ENCODE measurements around the gene SULT1C4.

The SULT1C4 gene

DNA sequence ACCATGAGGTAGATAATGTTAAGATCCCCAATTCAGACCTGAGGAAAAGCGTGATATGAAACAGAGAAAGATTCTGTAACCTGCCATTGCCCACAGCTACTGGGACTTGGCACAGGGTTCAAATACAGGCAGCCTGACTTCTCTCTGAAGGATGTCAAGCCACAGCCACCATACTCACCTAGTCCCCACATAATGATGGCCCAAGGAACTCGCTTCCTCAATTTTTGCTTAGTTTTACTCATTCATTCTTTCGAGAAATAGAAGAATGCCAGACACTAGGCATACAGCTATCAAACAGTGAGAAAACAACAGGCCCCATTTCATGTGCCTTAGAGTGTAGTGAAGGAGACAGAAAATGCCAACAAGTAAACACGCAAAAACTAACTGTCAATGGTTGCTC lies 980 bp upstream of the SULT1C4 start:
- DNase-seq: no peak

DNA sequence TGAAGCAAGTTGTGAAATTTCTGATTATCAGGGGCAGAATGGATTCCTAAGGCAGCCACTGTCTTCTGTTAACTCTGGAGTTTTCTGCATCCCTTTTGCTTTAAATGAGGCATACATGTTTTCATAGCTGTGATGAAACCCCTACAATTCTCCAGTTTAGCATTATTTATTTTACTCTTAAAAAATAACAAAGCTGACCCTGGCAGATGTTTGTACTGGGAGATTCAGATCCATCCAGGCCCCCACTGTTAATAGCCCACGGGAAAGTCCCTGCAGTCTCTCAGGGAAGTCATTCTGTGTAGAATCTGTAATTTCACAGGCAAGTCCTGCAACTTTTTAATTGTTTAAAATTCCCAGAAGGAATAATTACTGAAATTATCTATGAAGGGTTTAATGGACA lies 353 bp upstream of the SULT1C4 start:
- DNase-seq: no peak

DNA sequence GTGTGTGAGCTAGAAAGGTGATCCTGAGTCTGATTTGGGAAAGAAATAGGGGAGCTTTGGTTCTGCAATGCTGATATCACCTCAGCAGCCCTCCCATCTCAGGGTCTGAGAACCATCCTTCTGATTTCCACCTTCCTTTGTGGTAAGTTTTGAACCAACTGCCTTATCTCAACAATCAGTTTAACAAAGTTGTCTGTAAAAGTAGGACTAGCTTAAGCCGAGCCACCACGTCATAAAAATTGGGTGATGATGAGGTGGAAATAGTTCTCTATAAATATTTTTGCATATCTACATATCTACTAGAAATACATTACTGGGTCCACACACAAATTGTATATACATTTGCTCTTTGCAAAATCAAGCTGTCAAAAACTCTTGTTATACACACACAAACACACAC lies 1.1 kb downstream of the SULT1C4 start:
- no peak for DNase-seq

DNA sequence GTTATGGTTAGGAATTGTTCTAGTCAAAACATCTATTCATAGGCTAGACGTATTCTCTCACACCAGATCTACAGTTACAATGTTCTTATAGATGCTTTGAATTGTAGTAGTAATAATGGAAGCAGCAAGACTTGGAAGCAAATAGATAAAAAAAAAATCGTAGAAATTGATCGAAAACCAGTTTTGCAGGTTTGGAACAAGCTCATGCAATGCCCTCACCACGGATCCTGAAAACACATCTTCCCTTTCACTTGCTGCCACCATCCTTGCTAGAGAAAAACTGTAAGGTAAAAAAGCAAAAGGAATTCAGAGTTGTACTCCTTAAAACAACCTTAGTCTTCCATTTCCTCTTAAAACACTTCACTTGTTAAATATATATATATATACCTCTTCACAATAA lies 4.4 kb downstream of the SULT1C4 start:
- DNase-seq: no peak

DNA sequence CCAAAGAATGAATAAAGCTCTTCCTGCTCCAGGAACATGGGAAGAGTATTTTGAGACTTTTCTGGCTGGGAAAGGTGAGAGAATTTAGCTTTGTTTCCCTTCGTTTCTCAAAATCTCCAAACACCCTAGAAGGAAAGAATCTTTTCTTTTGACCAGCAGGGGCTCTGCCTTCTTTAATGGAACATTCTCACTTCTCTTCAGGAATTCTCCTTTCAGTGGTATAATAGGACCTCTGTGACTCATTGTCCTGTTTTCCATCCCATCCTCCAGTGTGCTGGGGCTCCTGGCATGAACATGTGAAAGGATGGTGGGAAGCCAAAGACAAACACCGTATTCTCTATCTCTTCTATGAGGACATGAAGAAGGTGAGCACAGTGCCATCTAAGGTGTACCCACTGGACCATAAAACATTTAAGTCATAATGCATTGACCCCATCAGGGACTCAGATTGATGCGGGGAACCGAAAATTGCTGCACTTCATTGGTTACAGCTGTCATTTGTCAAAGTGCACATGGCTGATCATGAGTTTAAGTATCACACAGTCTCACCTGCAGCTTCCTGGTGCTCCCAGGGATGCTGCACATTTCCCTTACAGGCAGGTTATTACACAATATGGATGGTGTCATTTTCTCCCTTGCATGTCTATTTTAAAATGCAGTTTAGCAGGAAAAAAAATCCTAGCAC lies 5.5 kb downstream of the SULT1C4 start:
- no peak for DNase-seq

DNA sequence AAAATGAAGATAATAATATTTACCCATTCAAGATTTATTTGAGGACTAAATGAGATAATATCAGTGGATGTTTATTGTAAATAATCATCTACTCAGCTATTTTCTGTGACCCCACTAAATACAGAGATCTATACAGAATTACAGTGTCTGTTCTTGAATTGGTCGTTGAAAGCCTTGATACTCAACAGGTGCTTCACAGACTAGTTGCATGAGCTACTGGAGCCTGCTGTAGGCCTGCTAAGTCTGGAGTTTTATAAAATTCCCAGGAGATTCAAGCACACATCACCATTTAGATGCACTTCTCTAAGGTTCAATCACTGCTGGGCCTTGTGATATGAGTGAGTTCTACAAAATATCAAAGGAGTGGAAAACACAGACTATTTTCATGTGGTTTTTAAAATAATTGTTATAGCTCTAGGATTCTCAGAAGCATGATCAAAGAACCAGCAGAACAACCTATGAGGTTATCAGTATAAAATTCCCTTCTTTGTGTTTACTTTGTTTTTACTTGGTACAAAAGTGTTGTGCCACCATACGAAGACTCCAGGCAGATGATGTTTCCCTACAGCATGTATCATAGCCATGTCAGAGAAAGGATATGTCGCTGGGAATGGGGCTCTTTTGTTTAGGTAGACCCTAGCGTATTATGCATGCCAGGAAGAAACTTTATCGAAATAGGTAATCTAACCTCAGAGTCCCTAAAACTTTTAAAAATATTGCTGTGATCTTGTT lies 7.1 kb downstream of the SULT1C4 start:
- DNase-seq: no peak

DNA sequence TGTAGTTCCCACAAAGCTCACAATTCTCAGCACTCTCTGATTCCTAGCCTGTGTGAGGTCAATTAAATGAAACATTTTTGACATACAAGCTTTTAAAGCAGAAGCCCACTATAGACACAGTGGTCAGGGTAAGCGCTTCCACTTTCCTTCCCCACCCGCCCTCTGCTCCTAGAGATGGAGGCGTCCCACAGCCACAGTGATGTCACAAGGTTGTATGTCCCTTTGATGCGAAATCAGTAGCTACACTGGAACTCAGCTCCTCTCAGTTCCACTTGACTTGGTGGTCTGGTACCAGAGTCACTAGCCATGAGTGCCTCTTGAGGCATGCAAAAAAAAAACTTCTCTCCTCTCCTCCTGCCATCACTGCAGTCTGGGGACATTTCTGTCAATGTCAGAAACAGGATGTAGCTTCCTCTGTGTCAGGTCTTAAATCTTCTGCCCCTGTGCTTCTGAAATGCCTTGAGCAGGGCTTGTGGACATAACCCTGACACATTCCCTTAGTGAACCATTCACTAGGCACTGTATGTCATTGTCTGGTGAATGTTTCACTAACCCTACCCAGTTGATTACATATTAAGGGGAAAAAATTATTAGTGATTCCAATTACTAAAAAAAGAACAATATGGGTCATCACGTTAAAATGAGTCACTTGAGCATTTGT lies 7.8 kb downstream of the SULT1C4 start:
- no peak for DNase-seq

DNA sequence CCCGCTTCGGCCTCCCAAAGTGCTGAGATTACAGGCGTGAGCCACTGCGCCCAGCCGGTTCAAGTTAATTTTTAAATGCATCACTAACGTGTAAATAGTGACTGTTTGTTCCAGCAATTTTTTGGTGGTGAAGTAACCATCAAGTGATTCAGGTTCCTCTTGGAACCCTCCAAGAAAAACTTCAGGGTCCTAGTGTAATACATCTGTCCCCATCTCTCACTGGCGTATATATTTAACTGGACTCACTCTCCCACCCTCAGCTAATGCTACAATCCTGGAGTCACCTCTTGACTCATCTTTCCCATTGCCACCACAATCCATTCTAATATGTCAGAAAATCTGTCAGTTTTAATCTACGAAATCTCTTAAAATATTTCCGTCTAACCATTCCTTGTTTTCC lies 10.3 kb downstream of the SULT1C4 start:
- no peak for DNase-seq

DNA sequence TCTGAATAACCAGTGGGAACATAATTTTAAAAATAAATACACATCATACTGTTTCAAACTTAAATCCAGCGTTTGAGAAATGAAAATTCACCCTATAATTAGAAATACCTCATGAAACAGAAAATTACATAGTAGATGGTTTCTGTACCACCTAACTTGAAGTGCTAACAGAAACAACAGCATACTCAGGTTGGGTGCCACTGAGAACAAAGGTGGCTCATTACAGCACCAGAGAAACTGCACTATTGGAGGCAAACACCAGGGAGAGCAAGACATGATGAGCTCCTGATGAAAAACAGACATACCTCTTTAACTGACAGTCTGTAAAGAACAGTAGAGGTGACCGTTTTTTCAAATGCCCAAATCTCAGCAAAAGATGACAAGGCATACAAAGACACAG lies 12.6 kb downstream of the SULT1C4 start:
- DNase-seq: no peak

DNA sequence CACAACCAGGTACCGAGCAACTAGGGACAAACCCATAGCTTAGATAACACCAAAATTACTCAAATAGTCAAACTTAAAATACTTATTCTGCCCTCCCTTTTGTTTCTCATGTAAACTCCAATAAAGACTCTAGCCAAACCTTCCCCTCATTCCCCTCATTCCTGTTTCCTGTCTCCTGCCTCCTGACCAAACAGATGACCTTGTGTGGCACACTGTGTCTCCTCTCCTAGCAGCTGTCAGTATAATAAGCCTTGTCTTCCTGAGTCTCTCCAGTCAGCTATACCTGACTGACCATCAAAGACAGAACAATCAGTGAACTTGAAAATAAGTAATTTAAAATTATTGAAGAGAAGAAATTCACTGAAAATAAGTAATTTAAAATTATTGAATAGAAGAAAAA lies 14.3 kb downstream of the SULT1C4 start:
- DNase-seq: no peak

DNA sequence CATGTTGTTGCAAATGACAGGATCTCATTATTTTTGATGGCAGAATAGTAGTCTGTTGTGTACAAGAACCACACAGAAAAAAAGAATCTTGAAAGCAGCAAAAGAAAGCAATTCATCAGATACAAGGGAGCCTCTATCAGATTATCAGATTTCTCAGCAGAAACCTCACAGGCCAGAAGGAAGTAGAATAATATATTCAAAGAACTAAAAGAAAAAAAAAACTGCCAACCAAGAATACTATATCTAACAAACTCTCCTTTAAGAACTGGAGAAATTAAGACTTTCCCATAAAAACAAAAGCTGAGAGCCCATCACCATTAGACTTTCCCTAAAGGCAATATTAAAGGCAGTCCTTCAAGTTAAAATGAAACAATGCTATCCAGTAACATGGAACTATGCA lies 15.4 kb downstream of the SULT1C4 start:
- DNase-seq: no peak

DNA sequence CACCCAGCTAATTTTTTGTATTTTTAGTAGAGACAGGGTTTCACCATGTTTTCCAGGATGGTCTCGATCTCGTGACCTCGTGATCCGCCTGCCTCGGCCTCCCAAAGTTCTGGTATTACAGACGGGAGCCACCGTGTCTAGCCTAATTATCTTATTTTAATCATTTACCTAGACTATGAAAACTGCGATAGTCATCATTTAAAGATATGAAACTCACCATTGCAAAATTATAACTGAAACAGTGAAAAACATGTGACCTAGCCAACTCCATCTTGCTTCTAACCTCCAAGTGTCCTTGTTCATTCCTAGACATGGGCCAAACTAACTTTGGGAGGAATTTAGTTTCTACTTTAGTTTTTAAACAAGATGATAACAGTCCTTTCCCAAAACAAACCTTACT lies 17.4 kb downstream of the SULT1C4 start:
- DNase-seq: no peak

DNA sequence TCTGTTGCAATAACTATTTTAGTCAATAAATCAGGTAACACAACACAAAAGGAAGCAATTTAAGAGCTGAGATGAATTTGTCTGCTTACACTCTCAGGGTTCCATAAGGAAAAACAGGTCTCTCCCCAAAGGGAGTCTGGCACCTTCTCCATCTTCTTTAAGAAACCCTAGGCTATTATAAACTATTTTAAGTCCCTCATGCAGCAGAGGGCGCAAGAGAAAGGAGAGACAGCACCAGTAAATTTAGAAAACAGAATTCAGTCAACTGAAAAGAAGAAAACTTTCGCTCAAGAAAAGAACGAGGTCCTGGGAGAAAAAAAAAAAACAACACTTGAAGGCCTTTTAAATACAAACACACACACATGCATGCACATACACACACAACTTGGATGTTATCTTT lies 19.1 kb downstream of the SULT1C4 start:
- DNase-seq: no peak

DNA sequence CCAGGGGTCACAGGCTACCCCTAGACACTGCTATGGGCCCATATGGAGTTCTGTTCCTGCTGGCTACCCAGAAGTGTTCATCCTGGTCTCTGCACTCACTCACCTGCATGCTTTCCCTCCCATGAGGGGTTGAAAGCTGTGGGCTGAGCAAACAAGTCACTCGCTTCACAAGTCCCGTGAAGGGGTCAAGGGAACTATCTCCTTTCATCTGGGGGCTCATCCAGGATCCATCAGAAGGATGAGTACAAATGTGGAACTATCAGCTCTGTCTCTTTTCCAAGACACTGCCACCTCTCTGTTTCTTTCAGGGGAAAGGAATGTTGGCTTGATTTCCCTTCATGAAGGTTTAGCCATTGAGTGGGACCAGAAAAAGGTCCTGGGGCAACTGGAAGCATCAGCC lies 21.7 kb downstream of the SULT1C4 start:
- no peak for DNase-seq

DNA sequence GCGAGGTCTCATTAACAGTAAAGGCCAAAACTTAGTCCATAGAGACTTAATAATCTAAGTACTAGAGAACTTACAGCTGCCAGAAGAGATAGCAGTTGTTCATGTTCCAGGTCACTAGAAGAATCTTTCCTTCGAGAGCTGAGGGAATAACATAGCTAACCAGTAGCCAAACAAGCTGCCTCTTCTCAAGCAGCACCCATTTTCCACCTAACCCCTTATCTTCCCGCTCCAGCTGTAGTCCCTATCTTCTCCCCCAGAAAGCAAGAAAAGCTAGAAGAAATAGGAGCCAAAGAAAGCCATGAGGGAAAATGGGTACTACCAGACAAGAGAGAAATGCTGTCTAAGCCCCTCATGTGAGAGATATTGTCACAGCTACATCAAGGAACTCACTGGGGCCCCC lies 24.0 kb downstream of the SULT1C4 start:
- no peak for DNase-seq

DNA sequence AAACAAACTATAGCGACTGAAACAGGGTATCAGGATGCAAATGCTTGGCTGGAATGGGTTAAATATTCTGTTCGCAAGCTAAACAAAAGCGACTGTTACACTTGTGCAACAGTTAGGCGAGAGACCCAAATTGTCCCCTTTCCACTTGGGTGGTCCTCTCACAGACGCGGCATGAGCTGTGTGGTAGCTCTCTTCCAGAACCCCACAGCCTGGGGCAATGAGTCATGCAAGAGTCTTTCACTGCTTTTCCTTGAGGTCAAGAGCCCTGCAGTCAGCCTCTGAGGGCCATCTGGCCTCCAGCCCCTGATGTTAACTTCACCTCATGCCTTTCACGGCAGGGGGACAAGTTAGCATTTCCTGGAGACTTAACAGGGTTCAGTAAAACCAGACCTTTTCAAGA lies 25.7 kb downstream of the SULT1C4 start:
- DNase-seq: no peak

DNA sequence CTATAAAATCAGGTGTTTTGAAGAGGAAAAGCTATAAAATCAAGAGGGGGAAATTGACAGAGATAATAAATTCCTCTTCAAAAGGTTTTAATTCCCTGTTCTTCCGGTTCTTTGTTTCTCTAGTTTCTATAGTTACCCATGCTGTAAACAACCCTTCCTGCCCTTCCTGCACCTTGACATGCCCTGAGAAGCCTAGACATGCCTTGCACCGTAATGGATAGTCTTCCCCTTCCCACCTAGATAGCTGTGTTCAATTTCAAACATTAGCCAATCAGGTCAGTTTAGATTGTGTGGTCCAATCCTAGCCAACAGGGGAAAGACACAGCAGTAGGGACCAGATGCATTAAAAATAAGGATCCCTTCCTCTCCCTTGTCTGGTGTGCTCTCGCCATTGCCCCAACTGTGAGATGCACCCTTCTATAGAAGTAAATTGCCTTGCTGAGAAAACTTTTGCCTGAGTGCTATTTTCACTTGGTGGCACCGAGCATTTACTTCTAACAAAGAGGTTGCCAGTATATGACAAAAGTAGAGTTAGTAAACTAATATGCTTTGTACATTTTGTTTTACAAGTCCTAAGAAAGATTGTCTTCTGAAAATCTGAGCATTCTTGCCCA lies 27.1 kb downstream of the SULT1C4 start:
- no peak for DNase-seq

DNA sequence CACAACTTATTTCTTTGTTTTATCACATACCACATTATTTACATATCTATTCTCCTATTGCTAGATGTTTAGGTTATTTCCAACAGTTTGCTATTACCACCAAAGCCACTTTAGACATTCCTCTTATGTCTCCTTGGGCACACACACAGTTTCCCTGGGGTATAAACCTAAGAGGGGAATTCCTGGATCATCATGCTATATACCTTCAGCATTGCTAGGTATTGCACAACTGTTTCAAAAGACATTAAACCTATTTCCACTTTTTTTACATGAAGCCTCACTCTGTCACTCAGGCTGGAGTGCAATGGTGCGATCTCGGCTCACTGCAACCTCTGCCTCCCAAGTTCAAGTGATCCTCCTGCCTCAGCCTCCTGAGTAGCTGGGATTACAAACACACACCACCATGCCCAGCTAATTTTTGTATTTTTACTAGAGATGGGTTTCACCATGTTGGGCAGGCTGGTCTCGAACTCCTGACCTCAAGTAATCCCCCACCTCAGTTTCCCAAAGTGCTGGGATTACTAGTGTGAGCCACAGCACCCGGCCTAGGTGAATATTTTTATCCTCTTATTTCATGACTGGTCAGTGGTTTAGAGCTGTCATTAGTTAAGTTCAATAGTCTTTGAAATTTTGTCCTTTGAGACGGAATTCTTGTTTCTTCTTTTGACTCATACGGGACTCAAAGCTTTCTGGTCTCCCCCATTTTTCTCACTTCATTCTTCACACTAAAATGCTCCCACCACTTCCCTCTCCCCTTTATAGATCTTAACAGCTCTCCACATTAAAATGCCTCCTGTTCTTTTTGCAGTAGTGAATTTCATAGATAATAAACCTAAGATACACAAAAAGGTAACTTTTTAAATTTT lies 30.3 kb downstream of the SULT1C4 start:
- DNase-seq: no peak

DNA sequence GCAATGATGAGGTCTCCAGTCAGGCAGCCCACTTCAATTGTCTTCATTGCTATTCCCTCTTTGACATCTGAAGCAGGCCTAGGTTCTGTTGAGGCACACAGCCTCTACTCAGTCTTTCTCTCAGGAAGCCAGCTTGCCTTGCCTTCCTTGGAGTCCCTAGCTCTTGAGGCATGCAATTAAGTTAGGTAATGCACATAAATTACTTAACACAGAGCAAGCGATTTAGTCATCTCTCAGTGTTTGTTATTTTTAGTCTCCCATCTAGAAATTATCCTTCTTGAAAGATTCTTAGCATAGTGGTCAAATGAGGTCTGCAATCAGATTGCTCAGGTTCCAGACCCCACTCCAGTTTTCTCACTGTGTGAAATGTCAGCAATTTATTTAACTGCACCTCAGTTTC lies 32.0 kb downstream of the SULT1C4 start:
- no peak for DNase-seq

DNA sequence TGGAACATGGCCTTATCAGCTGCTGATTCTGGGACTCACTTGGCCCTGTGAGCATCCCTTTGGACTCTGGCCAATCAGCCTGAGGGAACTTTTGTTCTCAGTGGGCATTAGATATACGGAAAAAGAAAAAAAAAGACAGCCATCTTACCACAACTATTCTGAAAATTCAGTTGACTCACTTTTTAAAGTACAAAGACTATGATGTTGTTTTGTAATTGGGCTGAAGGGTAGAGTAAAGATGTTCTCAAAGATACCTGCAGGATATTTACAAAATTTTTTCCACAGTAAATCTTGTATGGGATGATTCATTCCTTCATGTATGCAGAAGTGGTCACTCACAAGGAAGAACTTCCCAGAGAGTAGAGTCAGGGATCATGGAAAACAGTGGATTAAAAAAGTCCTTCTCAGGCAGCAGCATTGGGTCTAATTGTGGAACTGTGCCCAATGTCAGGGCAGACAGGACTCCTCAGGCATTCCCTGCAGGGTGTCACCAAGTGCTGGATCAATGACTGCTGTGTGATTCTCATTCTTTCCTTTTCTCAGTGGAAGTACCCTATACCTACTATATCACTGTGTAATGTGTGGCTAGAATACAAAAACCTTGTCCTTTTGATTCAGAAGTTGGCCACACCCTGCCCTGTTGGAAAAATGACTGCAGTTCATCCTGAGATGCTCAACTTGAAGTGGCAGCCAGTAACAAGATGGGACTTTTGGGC lies 35.4 kb downstream of the SULT1C4 start:
- DNase-seq: no peak

DNA sequence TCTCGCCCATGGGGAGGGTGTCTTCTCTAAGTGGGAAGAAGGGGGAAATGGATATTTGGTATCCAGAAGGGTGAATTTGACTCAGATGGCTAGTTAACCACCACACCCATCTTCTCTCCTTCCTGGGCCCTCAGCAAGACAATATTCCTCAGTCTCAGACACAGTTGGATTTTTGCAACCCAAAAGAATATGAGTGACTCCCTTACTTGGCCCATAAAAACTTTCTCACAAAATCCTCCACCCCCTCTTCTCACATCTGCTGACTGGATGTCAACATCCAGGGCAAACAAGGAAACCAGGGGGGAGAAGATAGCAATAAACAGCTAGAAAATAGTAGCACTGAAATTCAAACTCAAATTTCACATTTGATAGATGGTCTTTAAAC lies 35.9 kb downstream of the SULT1C4 start:
- no peak for DNase-seq

DNA sequence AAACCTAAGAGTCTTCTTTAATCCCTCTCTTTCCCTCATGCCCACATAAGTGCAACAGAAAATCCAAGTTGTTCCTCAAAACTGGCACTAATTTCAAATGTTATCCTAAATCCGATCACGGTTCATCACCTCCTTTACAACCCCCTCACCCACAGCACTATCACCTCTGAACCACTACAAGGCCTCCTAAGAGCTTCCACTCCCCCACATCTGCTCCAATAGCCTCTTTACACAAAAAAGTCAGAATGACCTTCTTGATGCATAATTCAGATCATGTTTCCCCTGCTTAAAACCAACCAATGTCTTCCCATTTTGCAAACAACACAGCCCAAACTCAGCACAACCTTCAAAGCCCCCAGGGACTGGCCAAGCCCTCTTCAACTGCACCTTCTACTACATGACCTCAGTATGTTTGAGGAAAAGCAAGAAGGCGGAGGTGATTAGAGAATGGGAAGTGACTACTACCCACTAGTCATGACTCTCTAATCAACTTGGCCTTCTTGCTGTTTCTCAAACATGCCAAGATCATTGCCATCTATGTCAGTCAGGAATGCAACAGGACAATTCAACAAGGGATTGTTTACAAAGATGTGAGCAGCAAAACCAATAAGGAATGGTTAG lies 36.6 kb downstream of the SULT1C4 start:
- no peak for DNase-seq
